KMS-11 (cell line): Measurements from ENCODE around the gene KRT77.

Experiments used
- H2AFZ ChIP-seq: fragments of 200-600 bp; sonication (generic); 2 replicates; pipeline ENCODE4 v1.6.1; 2016; ENCODE audit warnings: antibody characterized with exemption, mixed run types, low read depth
- H3K27ac ChIP-seq: fragments of 200-600 bp; sonication (generic); 2 replicates; pipeline ENCODE4 v1.6.1; 2016; ENCODE audit warnings: mild to moderate bottlenecking, mixed run types
- H3K27me3 ChIP-seq: fragments of 200-600 bp; sonication (generic); 2 replicates; pipeline ENCODE4 v1.6.1; 2017; ENCODE audit warnings: mild to moderate bottlenecking, low read depth, mixed run types, moderate library complexity; ENCODE audit not compliant: insufficient read depth
- H3K36me3 ChIP-seq: fragments of 200-600 bp; sonication (generic); 2 replicates; pipeline ENCODE4 v1.6.1; 2017; ENCODE audit warnings: mild to moderate bottlenecking, mixed run types; ENCODE audit not compliant: insufficient read depth
- H3K4me1 ChIP-seq: fragments of 200-600 bp; sonication (generic); 2 replicates; pipeline ENCODE4 v1.6.1; 2016; ENCODE audit warnings: mild to moderate bottlenecking, low read depth, mixed run types; ENCODE audit not compliant: poor library complexity, severe bottlenecking
- H3K4me2 ChIP-seq: fragments of 200-600 bp; sonication (generic); 2 replicates; pipeline ENCODE4 v1.7.0; 2016; ENCODE audit warnings: mild to moderate bottlenecking, mixed run types
- H3K4me3 ChIP-seq: fragments of 200-600 bp; sonication (generic); IDR thresholded peaks from 2 replicates; pipeline ENCODE4 v1.6.1; 2017; ENCODE audit warnings: low read depth, low read length, mixed read lengths; ENCODE audit not compliant: insufficient read depth
- H3K79me2 ChIP-seq: fragments of 200-600 bp; sonication (generic); 2 replicates; pipeline ENCODE4 v1.6.1; 2016; ENCODE audit warnings: low read depth, mixed run types; ENCODE audit not compliant: insufficient read depth
- H3K9ac ChIP-seq: fragments of 200-600 bp; sonication (generic); 2 replicates; pipeline ENCODE4 v1.6.1; 2016; ENCODE audit warnings: mild to moderate bottlenecking, mixed run types
- H4K20me1 ChIP-seq: fragments of 200-600 bp; sonication (generic); 2 replicates; pipeline ENCODE4 v1.6.1; 2016; ENCODE audit warnings: mild to moderate bottlenecking, mixed run types; ENCODE audit not compliant: insufficient read depth
- TF ChIP-seq, protein P1 (sequence below): fragments of 200-600 bp; sonication (generic); conservative IDR thresholded peaks from 2 replicates; pipeline ENCODE4 v1.6.1; 2017; ENCODE audit warnings: low read depth, mild to moderate bottlenecking, antibody characterized with exemption, low read length, moderate library complexity, mixed read lengths

KRT77 gene

GRCh38 chr12:52702338-52702737, 986 bp downstream of the KRT77 start:
- Histone ChIP-seq H3K4me2 (no peak overlapping the region), H3K9ac (no peak overlapping the region), H3K27ac (no peak overlapping the region), H3K79me2 (no peaks in the 10 kb centered on the region), H3K27me3 (peaks cover 18% of the 10 kb centered on the region; the same call in 1 of the 2 replicates), H3K36me3 (no peaks in the 10 kb centered on the region), H3K4me1 (no peaks in the 10 kb centered on the region), H3K4me3 (no peak overlapping the region), H4K20me1 (no peaks in the 10 kb centered on the region), H2AFZ (no peak overlapping the region)
- TF ChIP-seq, protein P1, sequence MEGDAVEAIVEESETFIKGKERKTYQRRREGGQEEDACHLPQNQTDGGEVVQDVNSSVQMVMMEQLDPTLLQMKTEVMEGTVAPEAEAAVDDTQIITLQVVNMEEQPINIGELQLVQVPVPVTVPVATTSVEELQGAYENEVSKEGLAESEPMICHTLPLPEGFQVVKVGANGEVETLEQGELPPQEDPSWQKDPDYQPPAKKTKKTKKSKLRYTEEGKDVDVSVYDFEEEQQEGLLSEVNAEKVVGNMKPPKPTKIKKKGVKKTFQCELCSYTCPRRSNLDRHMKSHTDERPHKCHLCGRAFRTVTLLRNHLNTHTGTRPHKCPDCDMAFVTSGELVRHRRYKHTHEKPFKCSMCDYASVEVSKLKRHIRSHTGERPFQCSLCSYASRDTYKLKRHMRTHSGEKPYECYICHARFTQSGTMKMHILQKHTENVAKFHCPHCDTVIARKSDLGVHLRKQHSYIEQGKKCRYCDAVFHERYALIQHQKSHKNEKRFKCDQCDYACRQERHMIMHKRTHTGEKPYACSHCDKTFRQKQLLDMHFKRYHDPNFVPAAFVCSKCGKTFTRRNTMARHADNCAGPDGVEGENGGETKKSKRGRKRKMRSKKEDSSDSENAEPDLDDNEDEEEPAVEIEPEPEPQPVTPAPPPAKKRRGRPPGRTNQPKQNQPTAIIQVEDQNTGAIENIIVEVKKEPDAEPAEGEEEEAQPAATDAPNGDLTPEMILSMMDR, result no peak

DNA sequence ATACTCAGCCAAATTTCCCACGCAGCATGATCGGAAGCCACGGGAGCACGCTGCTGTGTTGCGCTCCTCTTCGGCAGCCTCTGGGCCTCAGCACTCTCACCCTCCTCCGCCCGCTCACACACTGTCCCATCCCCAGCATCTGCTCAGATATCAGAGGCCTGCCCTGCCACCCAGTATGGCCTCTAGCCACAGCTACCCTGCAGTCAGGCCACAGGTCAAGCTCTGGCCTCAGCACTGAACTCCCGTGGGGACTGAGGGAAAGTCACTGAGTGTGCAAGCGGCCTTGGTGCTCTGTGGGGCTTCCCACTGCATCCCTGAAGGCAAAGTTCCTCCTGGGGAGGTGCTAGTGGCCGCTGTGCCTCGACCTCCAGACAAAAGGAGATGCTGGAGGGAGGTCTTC, 2.0 kb downstream of the KRT77 start:
- Histone ChIP-seq H3K27ac (no peak overlapping the region), H3K79me2 (no peaks in the 10 kb centered on the region), H3K27me3 (peaks cover 28% of the 10 kb centered on the region), H3K4me2 (no peak overlapping the region), H3K9ac (no peak overlapping the region), H3K4me1 (no peaks in the 10 kb centered on the region), H2AFZ (no peak overlapping the region), H3K4me3 (no peak overlapping the region), H3K36me3 (no peaks in the 10 kb centered on the region), H4K20me1 (no peaks in the 10 kb centered on the region)
- TF ChIP-seq, protein P1, result no peak

- Histone ChIP-seq H3K36me3 (no peaks in the 10 kb centered on the region), H4K20me1 (no peaks in the 10 kb centered on the region), H3K4me2 (no peak overlapping the region), H3K4me1 (no peaks in the 10 kb centered on the region), H3K27me3 (peaks cover 41% of the 10 kb centered on the region), H3K9ac (no peak overlapping the region), H3K79me2 (no peaks in the 10 kb centered on the region), H3K27ac (no peak overlapping the region), H2AFZ (no peak overlapping the region), H3K4me3 (no peak overlapping the region)
- TF ChIP-seq, protein P1, result no peak
Observed at GRCh38 chr12:52699960-52700359, 3.4 kb downstream of the KRT77 start.

DNA sequence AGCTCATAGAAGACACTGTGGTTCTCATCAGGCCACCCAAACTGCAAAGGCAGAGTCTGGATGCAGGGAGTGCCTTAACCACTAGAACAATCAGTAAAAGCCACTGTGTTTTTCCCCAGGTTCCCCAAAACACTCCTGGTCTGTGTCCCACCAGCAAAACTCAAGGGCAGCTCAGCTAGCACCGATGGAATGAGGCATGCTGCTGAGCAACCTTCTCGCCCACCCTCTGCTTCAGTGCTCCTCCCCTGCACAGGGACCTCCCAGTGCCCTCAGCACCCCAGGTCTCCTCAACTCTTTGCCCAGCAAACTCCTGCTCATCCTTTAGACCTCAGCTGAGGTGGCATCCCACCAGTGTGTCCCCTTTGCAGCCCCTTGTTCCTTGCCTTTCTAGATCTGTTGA, 4.0 kb downstream of the KRT77 start:
- Histone ChIP-seq H3K9ac (no peak overlapping the region), H4K20me1 (no peaks in the 10 kb centered on the region), H3K36me3 (no peaks in the 10 kb centered on the region), H3K27ac (no peak overlapping the region), H3K27me3 (peaks cover 42% of the 10 kb centered on the region), H2AFZ (no peak overlapping the region), H3K4me3 (no peak overlapping the region), H3K4me2 (no peak overlapping the region), H3K79me2 (no peaks in the 10 kb centered on the region), H3K4me1 (no peaks in the 10 kb centered on the region)
- TF ChIP-seq, protein P1, result no peak
